ENCODE results near the gene MIPEP.

GRCh38 chr13:23735329-23735728 lies 153.9 kb downstream of the MIPEP start:
- TF ChIP-seq CTCF (IDR thresholded peaks at IDR 0.05) (no peak), POLR2A (IDR thresholded peaks at IDR 0.05) (no peak)

Data from thyroid gland (tissue), 4 donors.